AG04449 (cell line): Measurements from ENCODE around the gene IRF4.

Source experiments
- CTCF ChIA-PET: fragments of 350-600 bp; formaldehyde crosslinking; extraction: SDS; loops from one replicate; lab custom pipeline; 2021; ENCODE audit warnings: antibody characterized with exemption; lab: Yijun Ruan, JAX
- POLR2A ChIA-PET: fragments of 400-600, 350-600 bp; formaldehyde crosslinking; extraction: SDS; loops from one replicate; lab custom pipeline; 2020; ENCODE audit warnings: antibody characterized with exemption, inconsistent platforms; lab: Yijun Ruan, JAX
- DNase-seq: peaks from one replicate; pipeline ENCODE4 v3.0.0-alpha.2; 2010; ENCODE audit warnings: low read depth, low spot score
- H3K4me3 ChIP-seq: 2 replicates; pipeline ENCODE4 v1.5.1; 2011; ENCODE audit warnings: low read depth, mild to moderate bottlenecking, control low read depth, low read length
- CTCF ChIP-seq: IDR thresholded peaks from one replicate; pipeline ENCODE4 v1.5.1; 2011; ENCODE audit warnings: mild to moderate bottlenecking, moderate library complexity, low read length, control low read depth, inconsistent platforms; ENCODE audit not compliant: insufficient read depth; ENCODE audit errors: missing control alignments

Gene IRF4

GRCh38 chr6:348860-349396 is 42.6 kb upstream of the IRF4 start:
- H3K4me3 ChIP-seq, result no peak overlapping the region
- ChIA-PET POLR2A (no interaction called here), CTCF (interaction anchor here (1.2 kb wide), 1 partner anchor 10 kb away, joined by 3 read pairs; no protein-coding TSS in a partner anchor)
- no peak for DNase-seq
- TF ChIP-seq CTCF, result no peak

- ChIA-PET POLR2A (no interaction called here), CTCF (interaction anchor here (0.8 kb wide), 1 partner anchor 8 kb away, joined by 3 read pairs; no protein-coding TSS in a partner anchor)
- H3K4me3 ChIP-seq, result no peak overlapping the region
- DNase-seq, result no peak
- TF ChIP-seq CTCF, result no peak
Measured at GRCh38 chr6:349491-349921, 42.0 kb upstream of the IRF4 start.

- CTCF ChIA-PET, result interaction anchor here (0.8 kb wide), 1 partner anchor 9 kb away, joined by 3 read pairs; no protein-coding TSS in a partner anchor
- POLR2A ChIA-PET, result no interaction called here
- no peak for DNase-seq
- no peak overlapping the region for H3K4me3 ChIP-seq
- TF ChIP-seq CTCF, result no peak
Measured at GRCh38 chr6:350371-350770, 41.2 kb upstream of the IRF4 start.

- no peak for DNase-seq
- no peak for TF ChIP-seq CTCF
- no peak overlapping the region for H3K4me3 ChIP-seq
- CTCF ChIA-PET, result interaction anchor here (0.6 kb wide), 1 partner anchor 22 kb away, joined by 3 read pairs; no protein-coding TSS in a partner anchor
- POLR2A ChIA-PET, result no interaction called here
Measured at GRCh38 chr6:351011-351866, 40.3 kb upstream of the IRF4 start.

- CTCF ChIA-PET, result interaction anchor here (0.6 kb wide), 1 partner anchor 22 kb away, joined by 3 read pairs; no protein-coding TSS in a partner anchor
- DNase-seq, result no peak
- POLR2A ChIA-PET, result no interaction called here
- no peak overlapping the region for H3K4me3 ChIP-seq
- no peak for TF ChIP-seq CTCF
Measured at GRCh38 chr6:351867-352289, 39.7 kb upstream of the IRF4 start.

GRCh38 chr6:352474-352873 is 39.1 kb upstream of the IRF4 start:
- ChIA-PET POLR2A (no interaction called here), CTCF (no interaction called here)
- DNase-seq, result no peak
- no peak for TF ChIP-seq CTCF
- no peak overlapping the region for H3K4me3 ChIP-seq
